Aorta (tissue), 4 donors: ENCODE measurements around the gene OR1E2. TPM values are rescaled to one million over a fixed set of nuclear protein-coding genes. Genes with fewer than 3 reads are reported as not detected.

Experiments
- polyA plus RNA-seq, 2 donors: library from polyadenylated mRNA; stranded (reverse); fragments of 200-250 nt; gene quantifications; one replicate each; pipeline ENCODE4 v1.2.3, GENCODE V29; 2013
- total RNA-seq, 2 donors: library from RNA; stranded (reverse); fragmentation: NEBNext Ultra II Directional; extraction: Animal tissue kit (Norgen Biotek cat#: 25700); gene quantifications; one replicate each; pipeline ENCODE4 v1.2.1, GENCODE V29; 2021
- donor health status: healthy with polysubstance abuse.
- donor health status: Bipolar disorder and iron deficiency.
- donor health status: DM: no; HTN: no; CAD: no.
- donor health status: DM: yes; HTN: yes; CAD: no.

Gene OR1E2
- total and polyA plus RNA-seq, 4 donors = not detected

Other genes starting within 250 kb of the OR1E2 start
- gene OR1A2, start 236.3 kb downstream of the OR1E2 start, total RNA-seq = not detected
- not detected for gene OR1A2, start 236.3 kb downstream of the OR1E2 start, polyA plus RNA-seq
- not detected for gene OR1A1, start 226.2 kb downstream of the OR1E2 start, total RNA-seq
- gene OR1A1, start 226.2 kb downstream of the OR1E2 start, polyA plus RNA-seq = 1 to 10 TPM in 1 of 2 donors, not detected in 1; 1.1 TPM
- not detected for gene OR3A1, start 135.5 kb downstream of the OR1E2 start, total RNA-seq
- not detected for gene OR3A1, start 135.5 kb downstream of the OR1E2 start, polyA plus RNA-seq
- not detected for gene OR3A2, start 47.5 kb downstream of the OR1E2 start, total RNA-seq
- under 1 TPM in 1 of 2 donors, not detected in 1; 0.51 TPM for gene OR3A2, start 47.5 kb downstream of the OR1E2 start, polyA plus RNA-seq
- gene OR1E1, start 35.4 kb downstream of the OR1E2 start, total RNA-seq = not detected
- gene OR1E1, start 35.4 kb downstream of the OR1E2 start, polyA plus RNA-seq = not detected
- gene OR3A3, start 22.5 kb downstream of the OR1E2 start, total RNA-seq = not detected
- gene OR3A3, start 22.5 kb downstream of the OR1E2 start, polyA plus RNA-seq = not detected
- 1 to 10 TPM in 1 of 2 donors, not detected in 1; 1.4 TPM for gene SPATA22, start 38.0 kb upstream of the OR1E2 start, total RNA-seq
- gene SPATA22, start 38.0 kb upstream of the OR1E2 start, polyA plus RNA-seq = under 1 TPM in 1 of 2 donors, not detected in 1; 0.67 TPM
- 1 to 10 TPM; 3.2 to 6.6 TPM for gene ASPA, start 42.2 kb upstream of the OR1E2 start, total RNA-seq
- 1 to 10 TPM in 1 of 2 donors, under 1 TPM in 1; 0.10 to 4.5 TPM for gene ASPA, start 42.2 kb upstream of the OR1E2 start, polyA plus RNA-seq
- 1 to 10 TPM in 1 of 2 donors, under 1 TPM in 1; 0.49 to 2.0 TPM for gene TRPV3, start 124.0 kb upstream of the OR1E2 start, total RNA-seq
- under 1 TPM in 1 of 2 donors, not detected in 1; 0.75 TPM for gene TRPV3, start 124.0 kb upstream of the OR1E2 start, polyA plus RNA-seq
- 1 to 10 TPM; 3.7 to 9.5 TPM for gene TRPV1, start 175.6 kb upstream of the OR1E2 start, total RNA-seq
- gene TRPV1, start 175.6 kb upstream of the OR1E2 start, polyA plus RNA-seq = 1 to 10 TPM; 1.9 to 2.6 TPM
- gene SHPK, start 202.4 kb upstream of the OR1E2 start, total RNA-seq = 10 to 100 TPM in 1 of 2 donors, 1 to 10 TPM in 1; 7.4 to 15.8 TPM
- gene SHPK, start 202.4 kb upstream of the OR1E2 start, polyA plus RNA-seq = 1 to 10 TPM; 4.3 to 6.8 TPM
- gene CTNS, start 202.9 kb upstream of the OR1E2 start, total RNA-seq = 10 to 100 TPM; 10.8 to 13.8 TPM
- gene CTNS, start 202.9 kb upstream of the OR1E2 start, polyA plus RNA-seq = 10 to 100 TPM in 1 of 2 donors, 1 to 10 TPM in 1; 4.4 to 12.0 TPM
- gene TAX1BP3, start 234.7 kb upstream of the OR1E2 start, total RNA-seq = 100 to 1,000 TPM; 101 to 108 TPM
- 100 to 1,000 TPM in 1 of 2 donors, 10 to 100 TPM in 1; 93.2 to 155 TPM for gene TAX1BP3, start 234.7 kb upstream of the OR1E2 start, polyA plus RNA-seq
- 10 to 100 TPM; 19.2 to 25.7 TPM for gene EMC6, start 235.0 kb upstream of the OR1E2 start, total RNA-seq
- gene EMC6, start 235.0 kb upstream of the OR1E2 start, polyA plus RNA-seq = 10 to 100 TPM; 33.1 to 48.5 TPM